Activated CD8-positive, alpha-beta T cell treated with anti-CD3 and anti-CD28 coated beads for 36 hours (primary cell): ENCODE measurements around the gene DERL2. TPM values are rescaled to one million over a fixed set of nuclear protein-coding genes. Genes with fewer than 3 reads are reported as not detected.

Source experiments
- ATAC-seq: fragments of 200-7000 bp; cut with Tn5 transposase; one replicate; pipeline ENCODE4 v1.10.0; 2021; ENCODE audit warnings: mild to moderate bottlenecking, moderate library complexity
- CTCF ChIA-PET: fragments of 350-600 bp; sonication (Branson Sonifier 250); formaldehyde crosslinking; loops from one replicate; lab custom pipeline; 2021; ENCODE audit warnings: antibody characterized with exemption; lab: Charles Lee
- POLR2A ChIA-PET: fragments of 350-600 bp; sonication (Branson Sonifier 250); formaldehyde crosslinking; loops from one replicate; lab custom pipeline; 2021; ENCODE audit warnings: antibody characterized with exemption; lab: Charles Lee
- DNase-seq: peaks from one replicate; pipeline ENCODE4 v3.0.0-alpha.2; 2020
- H3K27ac Mint-ChIP-seq: one replicate; pipeline ENCODE4 v1.8.0; 2021; ENCODE audit warnings: mild to moderate bottlenecking, mixed read lengths
- H3K27me3 Mint-ChIP-seq: one replicate; pipeline ENCODE4 v1.8.0; 2021; ENCODE audit warnings: mixed read lengths
- H3K36me3 Mint-ChIP-seq: one replicate; pipeline ENCODE4 v1.8.0; 2021; ENCODE audit warnings: low read depth, mixed read lengths
- H3K4me1 Mint-ChIP-seq: one replicate; pipeline ENCODE4 v1.8.0; 2021; ENCODE audit warnings: low read depth, mixed read lengths
- H3K4me3 Mint-ChIP-seq: one replicate; pipeline ENCODE4 v1.8.0; 2021; ENCODE audit warnings: mild to moderate bottlenecking, moderate library complexity, mixed read lengths
- H3K9me3 Mint-ChIP-seq: one replicate; pipeline ENCODE4 v1.8.0; 2021; ENCODE audit warnings: mixed read lengths
- intact Hi-C: fragments of 100-400 bp; cut with micrococcal nuclease; formaldehyde crosslinking; loops from one replicate; pipeline ENCODE4 v1.10.0; 2022
- total RNA-seq, 2 experiments: library from RNA; stranded (reverse); gene quantifications; one replicate each; pipeline ENCODE4 v1.2.3, GENCODE V29; 2021
- TF ChIP-seq, protein P1 (sequence below): fragments of 200-600 bp; IDR thresholded peaks from one replicate; pipeline ENCODE4 v1.8.0; 2022; ENCODE audit warnings: antibody characterized with exemption, mild to moderate bottlenecking

Gene DERL2
- total RNA-seq, 2 experiments from 2014 or later, result 43.4 to 45.8 TPM

DNA sequence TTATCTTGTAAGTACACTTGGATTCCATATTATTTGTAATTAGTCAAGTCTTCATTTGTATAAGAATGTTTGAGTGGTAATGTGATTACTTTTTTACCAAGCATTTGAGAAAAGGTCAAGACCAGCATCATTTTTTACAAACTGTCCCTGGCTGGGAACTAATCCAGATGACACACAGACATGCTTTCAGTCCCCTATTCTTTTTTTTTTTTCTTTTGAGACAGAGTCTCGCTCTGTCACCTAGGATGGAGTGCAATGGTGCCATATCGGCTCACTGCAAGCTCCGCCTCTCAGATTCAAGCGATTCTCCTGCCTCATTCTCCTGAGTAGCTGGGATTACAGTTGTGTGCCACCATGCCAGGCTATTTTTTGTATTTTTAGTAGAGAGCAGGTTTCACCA, 4.5 kb downstream of the DERL2 start:
- H3K4me3 Mint-ChIP-seq, result no peak overlapping the region
- H3K27me3 Mint-ChIP-seq, result no peaks in the 10 kb centered on the region
- H3K4me1 Mint-ChIP-seq, result peaks cover 40% of the 10 kb centered on the region
- ATAC-seq (no peak), DNase-seq (no peak)
- H3K27ac Mint-ChIP-seq, result peak overlapping the region; percentile 7
- POLR2A ChIA-PET, result no interaction called here
- no peaks in the 10 kb centered on the region for H3K9me3 Mint-ChIP-seq
- peaks cover 56% of the 10 kb centered on the region for H3K36me3 Mint-ChIP-seq
- intact Hi-C loops, result no loop called here
- CTCF ChIA-PET, result interaction anchor here (1.6 to 1.8 kb wide), 2 partner anchors 10 to 42 kb away, joined by 5 read pairs; partner anchors contain the start of gene C1QBP
- TF ChIP-seq, protein P1, sequence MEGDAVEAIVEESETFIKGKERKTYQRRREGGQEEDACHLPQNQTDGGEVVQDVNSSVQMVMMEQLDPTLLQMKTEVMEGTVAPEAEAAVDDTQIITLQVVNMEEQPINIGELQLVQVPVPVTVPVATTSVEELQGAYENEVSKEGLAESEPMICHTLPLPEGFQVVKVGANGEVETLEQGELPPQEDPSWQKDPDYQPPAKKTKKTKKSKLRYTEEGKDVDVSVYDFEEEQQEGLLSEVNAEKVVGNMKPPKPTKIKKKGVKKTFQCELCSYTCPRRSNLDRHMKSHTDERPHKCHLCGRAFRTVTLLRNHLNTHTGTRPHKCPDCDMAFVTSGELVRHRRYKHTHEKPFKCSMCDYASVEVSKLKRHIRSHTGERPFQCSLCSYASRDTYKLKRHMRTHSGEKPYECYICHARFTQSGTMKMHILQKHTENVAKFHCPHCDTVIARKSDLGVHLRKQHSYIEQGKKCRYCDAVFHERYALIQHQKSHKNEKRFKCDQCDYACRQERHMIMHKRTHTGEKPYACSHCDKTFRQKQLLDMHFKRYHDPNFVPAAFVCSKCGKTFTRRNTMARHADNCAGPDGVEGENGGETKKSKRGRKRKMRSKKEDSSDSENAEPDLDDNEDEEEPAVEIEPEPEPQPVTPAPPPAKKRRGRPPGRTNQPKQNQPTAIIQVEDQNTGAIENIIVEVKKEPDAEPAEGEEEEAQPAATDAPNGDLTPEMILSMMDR, result no peak

DNA sequence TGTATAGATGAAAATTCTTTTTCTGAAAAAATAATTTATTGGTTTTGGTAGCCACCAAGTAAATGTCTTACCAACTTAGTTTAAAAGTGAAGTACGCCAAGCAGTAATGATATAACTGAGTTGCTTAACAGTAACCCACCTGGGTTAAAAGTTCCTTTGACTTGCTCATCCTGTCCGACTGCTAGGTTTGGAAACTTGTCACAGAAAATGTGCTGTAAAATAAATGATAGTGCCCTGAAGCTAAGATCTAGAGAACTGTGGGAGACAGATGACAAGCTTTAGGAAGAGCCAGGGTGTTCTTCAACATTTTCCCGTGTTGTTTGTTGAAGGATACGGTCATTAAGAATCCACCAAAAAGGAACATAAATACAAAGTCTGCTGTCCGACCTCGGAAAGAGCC, 5.0 kb downstream of the DERL2 start:
- no peak for ATAC-seq
- ChIA-PET POLR2A (no interaction called here), CTCF (interaction anchor here (1.6 to 1.8 kb wide), 2 partner anchors 10 to 42 kb away, joined by 5 read pairs; partner anchors contain the start of gene C1QBP)
- Mint-ChIP-seq H3K27ac (peak overlapping the region; percentile 7), H3K4me1 (peaks cover 40% of the 10 kb centered on the region), H3K36me3 (peaks cover 56% of the 10 kb centered on the region), H3K4me3 (no peak overlapping the region), H3K27me3 (no peaks in the 10 kb centered on the region), H3K9me3 (no peaks in the 10 kb centered on the region)
- TF ChIP-seq, protein P1, result no peak
- intact Hi-C loops, result no loop called here
- no peak for DNase-seq

DNA sequence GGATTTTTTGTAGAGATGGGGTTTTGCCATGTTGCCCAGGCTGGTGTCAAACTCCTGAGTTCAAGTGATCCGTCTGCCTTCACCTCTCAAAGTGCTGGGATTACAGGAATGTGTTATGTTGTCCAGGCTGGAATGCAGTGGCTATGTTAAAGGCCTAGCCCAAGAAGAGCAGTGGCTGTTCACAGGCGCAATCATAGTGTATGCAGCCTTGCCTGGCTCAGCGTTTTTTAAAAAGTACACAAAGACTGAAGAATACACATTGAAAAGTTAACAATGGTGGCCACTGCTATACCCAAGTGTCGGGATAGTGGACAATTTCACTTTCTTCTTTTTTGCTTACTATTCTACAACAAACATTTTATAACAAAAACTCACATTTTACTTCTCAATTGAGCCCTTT, 7.0 kb downstream of the DERL2 start:
- ChIA-PET POLR2A (interaction anchor here (1.4 to 1.9 kb wide), 2 partner anchors 10 to 11 kb away, joined by 3 to 10 read pairs; partner anchors contain the start of gene DHX33), CTCF (interaction anchor here (2.6 kb wide), 1 partner anchor 40 kb away, joined by 9 read pairs; the partner anchor contains the start of gene C1QBP)
- ATAC-seq (no peak), DNase-seq (no peak)
- Mint-ChIP-seq H3K27me3 (no peaks in the 10 kb centered on the region), H3K9me3 (no peaks in the 10 kb centered on the region), H3K4me1 (peaks cover 30% of the 10 kb centered on the region), H3K27ac (no peak overlapping the region), H3K4me3 (no peak overlapping the region), H3K36me3 (peaks cover 51% of the 10 kb centered on the region)
- TF ChIP-seq, protein P1, result no peak
- intact Hi-C loops, result no loop called here

DNA sequence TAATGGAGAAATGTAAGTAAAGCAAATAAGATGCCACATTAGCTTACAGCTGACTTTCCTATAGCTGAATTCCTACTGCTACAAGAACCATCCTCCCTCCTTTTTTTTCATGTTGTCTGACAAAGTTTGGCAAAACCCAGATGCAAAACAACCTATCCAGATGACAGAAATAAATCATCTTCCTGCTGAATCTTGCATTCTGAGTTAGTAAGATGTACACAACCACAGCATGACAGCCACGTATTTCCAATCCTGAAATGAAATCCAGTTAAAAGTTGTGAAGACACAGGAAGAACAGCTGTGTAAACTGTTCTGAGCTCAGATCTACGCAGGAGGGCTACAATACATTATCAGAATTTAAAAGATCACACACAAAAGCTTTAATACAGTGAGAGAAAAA, 12.1 kb downstream of the DERL2 start:
- DNase-seq (no peak), ATAC-seq (no peak)
- ChIA-PET CTCF (interaction anchor here (1.6 kb wide), 1 partner anchor 11 kb away, joined by 7 read pairs; no protein-coding TSS in a partner anchor), POLR2A (interaction anchor here (0.7 to 1.3 kb wide), 3 partner anchors 11 to 145 kb away, joined by 3 read pairs; no protein-coding TSS in a partner anchor)
- Mint-ChIP-seq H3K4me1 (peaks cover 12% of the 10 kb centered on the region), H3K9me3 (no peaks in the 10 kb centered on the region), H3K27me3 (no peaks in the 10 kb centered on the region), H3K4me3 (no peak overlapping the region), H3K27ac (no peak overlapping the region), H3K36me3 (peaks cover 23% of the 10 kb centered on the region)
- TF ChIP-seq, protein P1, result no peak
- intact Hi-C loops, result no loop called here

DNA sequence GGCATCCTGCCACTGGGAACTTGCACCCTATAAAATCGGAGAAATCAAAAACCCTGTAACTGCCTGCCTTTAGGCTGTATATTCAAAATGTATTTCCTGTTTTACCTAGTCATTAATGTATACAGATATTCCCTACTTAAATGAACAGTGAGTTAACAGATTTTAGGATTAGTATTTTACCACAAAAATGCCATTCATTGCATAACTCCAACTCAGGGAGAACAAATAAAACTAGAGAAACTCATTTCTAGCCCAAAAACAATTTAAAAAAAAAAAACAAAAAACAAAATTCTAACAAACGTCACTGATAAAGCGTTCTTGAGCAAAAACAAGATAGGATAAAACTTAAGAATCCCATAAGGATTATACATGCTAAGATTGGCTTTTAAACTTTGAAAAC, 13.5 kb downstream of the DERL2 start:
- H3K27ac Mint-ChIP-seq, result no peak overlapping the region
- TF ChIP-seq, protein P1, result no peak
- H3K27me3 Mint-ChIP-seq, result no peaks in the 10 kb centered on the region
- intact Hi-C loops, result no loop called here
- H3K4me3 Mint-ChIP-seq, result no peak overlapping the region
- DNase-seq, result no peak
- H3K4me1 Mint-ChIP-seq, result peaks cover 16% of the 10 kb centered on the region
- no peak for ATAC-seq
- ChIA-PET POLR2A (no interaction called here), CTCF (no interaction called here)
- peaks cover 18% of the 10 kb centered on the region for H3K36me3 Mint-ChIP-seq
- no peaks in the 10 kb centered on the region for H3K9me3 Mint-ChIP-seq
